Upper lobe of right lung (tissue), 1 donor: ENCODE data around the gene ATP6V0C. TPM values are rescaled to one million over a fixed set of nuclear protein-coding genes. Genes with fewer than 3 reads are reported as not detected.

Experiments
- ATAC-seq: fragments of 200-7000 bp; cut with Tn5 transposase; one replicate; pipeline ENCODE4 v1.9.1; 2020; ENCODE audit warnings: mild to moderate bottlenecking, moderate library complexity
- DNase-seq: peaks from one replicate; pipeline ENCODE4 v3.0.0-alpha.2; 2020
- H3K27ac ChIP-seq: fragments of 200-600 bp; one replicate; pipeline ENCODE4 v1.8.0; 2022
- H3K27me3 ChIP-seq: fragments of 200-600 bp; one replicate; pipeline ENCODE4 v1.8.0; 2022; ENCODE audit warnings: mild to moderate bottlenecking
- H3K36me3 ChIP-seq: fragments of 200-600 bp; one replicate; pipeline ENCODE4 v1.8.0; 2022
- H3K4me1 ChIP-seq: fragments of 200-600 bp; one replicate; pipeline ENCODE4 v1.8.0; 2022
- H3K4me3 ChIP-seq: fragments of 200-600 bp; one replicate; pipeline ENCODE4 v1.8.0; 2022; ENCODE audit warnings: mild to moderate bottlenecking
- H3K9me3 ChIP-seq: fragments of 200-600 bp; one replicate; pipeline ENCODE4 v1.8.0; 2022
- CTCF ChIP-seq: fragments of 200-600 bp; IDR thresholded peaks from one replicate; pipeline ENCODE4 v1.8.0; 2022; ENCODE audit warnings: antibody characterized with exemption
- intact Hi-C: fragments of 100-400 bp; cut with DNase I; formaldehyde crosslinking; loops from one replicate; pipeline ENCODE4 v1.11.0; 2022
- total RNA-seq: library from RNA; stranded (reverse); fragmentation: NEBNext Ultra II Directional; extraction: Animal tissue kit (Norgen Biotek cat#: 25700); gene quantifications from one replicate; pipeline ENCODE4 v1.2.1, GENCODE V29; 2021
- donor health status: DM: no; HTN: yes; CAD: no; lungs with severe emphysema.

The ATP6V0C gene
- total RNA-seq, 1 donor from 2014 or later, result 298 TPM

GRCh38 chr16:2512735-2513404, 882 bp upstream of the ATP6V0C start:
- Histone ChIP-seq H3K27ac (peak overlapping the region; percentile 97), H3K27me3 (no peaks in the 10 kb centered on the region), H3K4me3 (peak overlapping the region; percentile 88), H3K9me3 (no peaks in the 10 kb centered on the region), H3K4me1 (peaks cover 42% of the 10 kb centered on the region), H3K36me3 (no peaks in the 10 kb centered on the region)
- no peak for TF ChIP-seq CTCF
- ATAC-seq, result no peak
- DNase-seq, result peak; percentile 69
- intact Hi-C loops, result no loop called here

- DNase-seq (peak; percentile 85), ATAC-seq (peak; percentile 16)
- peaks cover 59% of the 10 kb centered on the region for H3K4me1 ChIP-seq
Measured at GRCh38 chr16:2514333-2515179, 804 bp downstream of the ATP6V0C start.

GRCh38 chr16:2515180-2515851, 1.6 kb downstream of the ATP6V0C start:
- no peak for TF ChIP-seq CTCF
- peaks cover 62% of the 10 kb centered on the region for H3K4me1 ChIP-seq
- DNase-seq, result peak; percentile 70
- H3K4me3 ChIP-seq, result peak overlapping the region; percentile 88
- peak; percentile 3 for ATAC-seq
- H3K27me3 ChIP-seq, result no peaks in the 10 kb centered on the region
- H3K36me3 ChIP-seq, result peaks cover 9% of the 10 kb centered on the region
- peak overlapping the region; percentile 97 for H3K27ac ChIP-seq
- intact Hi-C loops, result no loop called here
- H3K9me3 ChIP-seq, result no peaks in the 10 kb centered on the region

More at GRCh38 chr16:2514333-2515179, 804 bp downstream of the ATP6V0C start:
- H3K9me3 ChIP-seq, result no peaks in the 10 kb centered on the region
- peak overlapping the region; percentile 97 for H3K27ac ChIP-seq
- H3K4me3 ChIP-seq, result peak overlapping the region; percentile 88
- intact Hi-C loops, result no loop called here
- peaks cover 7% of the 10 kb centered on the region for H3K36me3 ChIP-seq
- TF ChIP-seq CTCF, result no peak
- H3K27me3 ChIP-seq, result no peaks in the 10 kb centered on the region

GRCh38 chr16:2516391-2517240, 2.9 kb downstream of the ATP6V0C start:
- intact Hi-C loops, result no loop called here
- Histone ChIP-seq H3K4me3 (peak overlapping the region; percentile 88), H3K36me3 (peaks cover 9% of the 10 kb centered on the region), H3K27me3 (no peaks in the 10 kb centered on the region), H3K27ac (peak overlapping the region; percentile 97), H3K4me1 (peaks cover 65% of the 10 kb centered on the region), H3K9me3 (no peaks in the 10 kb centered on the region)
- DNase-seq (peak; percentile 75), ATAC-seq (no peak)
- no peak for TF ChIP-seq CTCF
